Cardiac muscle cell (in vitro differentiated cells and primary cell): ENCODE measurements around the gene BEND6. TPM values are rescaled to one million over a fixed set of nuclear protein-coding genes. Genes with fewer than 3 reads are reported as not detected.
A peak's percentile ranks its signal among the peaks of the same experiment; 100 is the strongest.

Experiments used
- DNase-seq, 2 donors: peaks; one replicate each; pipeline versions ENCODE4 v3.0.0 to v3.0.0-alpha.2; 2010 to 2017; ENCODE audit warnings: low read depth in 1 of 2, low spot score in 1 of 2
- H3K27ac ChIP-seq: fragments of 200-600 bp; sonication (generic); 2 replicates; pipeline ENCODE4 v1.5.1; 2016
- H3K27me3 ChIP-seq: fragments of 200-600 bp; sonication (generic); 2 replicates; pipeline ENCODE4 v1.6.0; 2016; ENCODE audit warnings: control low read depth
- H3K36me3 ChIP-seq: fragments of 200-600 bp; sonication (generic); 2 replicates; pipeline ENCODE4 v1.5.1; 2016; ENCODE audit warnings: control low read depth
- H3K4me1 ChIP-seq: fragments of 200-600 bp; sonication (generic); 2 replicates; pipeline ENCODE4 v1.8.1; 2017; ENCODE audit warnings: low read depth, mild to moderate bottlenecking, mixed run types
- H3K4me3 ChIP-seq: fragments of 200-600 bp; sonication (generic); 2 replicates; pipeline ENCODE4 v1.5.1; 2016; ENCODE audit warnings: mild to moderate bottlenecking
- H3K9me3 ChIP-seq: fragments of 200-600 bp; sonication (generic); 2 replicates; pipeline ENCODE4 v1.5.1; 2017; ENCODE audit warnings: low read depth, mild to moderate bottlenecking, control low read depth
- polyA plus RNA-seq: library from polyadenylated mRNA; unstranded; fragments of >200 nt; fragmentation: Nextera tagmentation; extraction: Ambion mirVana; gene quantifications from 2 replicates; pipeline ENCODE4 v1.2.1, GENCODE V29; 2016
- total RNA-seq: library from RNA; depleted of rRNA; stranded (reverse); fragments of >200 nt; gene quantifications from 2 replicates; pipeline ENCODE4 v1.2.3, GENCODE V29; 2016
- TF ChIP-seq, protein P1 (sequence below): IDR thresholded peaks from 2 replicates; pipeline ENCODE4 v1.5.1; 2012; ENCODE audit warnings: low read depth, mild to moderate bottlenecking, low read length

Gene BEND6, protein sequence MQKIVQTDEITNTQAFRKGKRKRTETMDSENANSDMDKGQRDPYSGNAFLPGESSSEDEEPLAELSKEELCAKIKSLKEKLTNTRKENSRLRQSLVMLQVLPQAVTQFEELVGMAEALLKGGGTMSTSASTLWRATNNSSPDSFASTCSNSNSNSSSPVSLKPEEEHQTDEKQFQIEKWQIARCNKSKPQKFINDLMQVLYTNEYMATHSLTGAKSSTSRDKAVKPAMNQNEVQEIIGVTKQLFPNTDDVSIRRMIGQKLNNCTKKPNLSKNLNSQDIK
- 0.09 and 0.11 TPM in 2 replicates for total RNA-seq
- 0.65 and 0.84 TPM in 2 replicates for polyA plus RNA-seq

DNA sequence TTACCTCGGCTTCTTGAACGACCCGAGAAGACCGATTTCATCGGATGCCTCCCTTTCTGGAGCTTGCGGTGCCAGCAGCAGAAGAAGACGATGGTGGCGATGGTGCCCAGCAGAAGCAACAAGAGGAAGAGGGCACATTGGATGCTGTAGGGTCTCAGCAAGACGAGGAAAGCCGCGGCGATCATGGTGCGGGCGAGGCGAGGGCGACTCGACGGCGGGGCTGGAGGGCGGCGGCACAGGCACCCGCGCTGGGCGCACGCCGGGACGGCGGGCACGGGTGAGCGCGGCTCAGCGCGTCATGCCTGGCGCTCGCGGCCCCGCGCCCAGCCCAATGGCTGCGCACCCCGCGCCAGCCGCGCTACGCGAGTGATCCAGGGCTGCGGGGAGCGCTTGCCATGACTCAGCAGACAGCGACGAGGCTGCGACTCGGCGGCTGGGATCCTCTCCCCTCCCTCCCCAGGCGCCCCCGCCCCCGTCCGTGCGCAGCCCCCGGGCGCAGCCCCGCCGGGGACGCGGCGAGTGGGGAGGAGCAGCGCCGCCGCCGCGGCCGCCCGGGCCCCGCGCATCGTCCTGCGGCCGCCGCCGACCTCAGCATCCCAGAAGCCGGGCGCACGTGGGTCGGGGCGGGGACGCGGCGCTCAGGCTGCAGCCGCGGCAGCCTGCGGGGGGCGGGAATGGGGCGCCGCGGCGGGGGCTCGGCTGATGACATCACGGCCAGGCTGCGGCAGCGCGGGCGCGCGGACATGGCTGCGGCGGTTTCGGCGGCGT lies at the start of gene BEND6:
Gene BEND6, plus strand, starts transcription at position 705 of the 768 bp plus-strand sequence. CDS start 26,704 bp downstream, outside the sequence.
- H3K27ac ChIP-seq = no peak within 1 kb of the TSS
- peak within 1 kb of the TSS; percentile 40 for H3K4me3 ChIP-seq
- H3K27me3 ChIP-seq = peaks cover 66% of the 10 kb centered on the region
- DNase-seq = peak; percentile 62 to 88
- H3K36me3 ChIP-seq = no peaks in the 10 kb centered on the region
- H3K9me3 ChIP-seq = no peaks in the 10 kb centered on the region
- no peaks in the 10 kb centered on the region for H3K4me1 ChIP-seq
- TF ChIP-seq, protein P1, sequence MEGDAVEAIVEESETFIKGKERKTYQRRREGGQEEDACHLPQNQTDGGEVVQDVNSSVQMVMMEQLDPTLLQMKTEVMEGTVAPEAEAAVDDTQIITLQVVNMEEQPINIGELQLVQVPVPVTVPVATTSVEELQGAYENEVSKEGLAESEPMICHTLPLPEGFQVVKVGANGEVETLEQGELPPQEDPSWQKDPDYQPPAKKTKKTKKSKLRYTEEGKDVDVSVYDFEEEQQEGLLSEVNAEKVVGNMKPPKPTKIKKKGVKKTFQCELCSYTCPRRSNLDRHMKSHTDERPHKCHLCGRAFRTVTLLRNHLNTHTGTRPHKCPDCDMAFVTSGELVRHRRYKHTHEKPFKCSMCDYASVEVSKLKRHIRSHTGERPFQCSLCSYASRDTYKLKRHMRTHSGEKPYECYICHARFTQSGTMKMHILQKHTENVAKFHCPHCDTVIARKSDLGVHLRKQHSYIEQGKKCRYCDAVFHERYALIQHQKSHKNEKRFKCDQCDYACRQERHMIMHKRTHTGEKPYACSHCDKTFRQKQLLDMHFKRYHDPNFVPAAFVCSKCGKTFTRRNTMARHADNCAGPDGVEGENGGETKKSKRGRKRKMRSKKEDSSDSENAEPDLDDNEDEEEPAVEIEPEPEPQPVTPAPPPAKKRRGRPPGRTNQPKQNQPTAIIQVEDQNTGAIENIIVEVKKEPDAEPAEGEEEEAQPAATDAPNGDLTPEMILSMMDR = no peak

DNA sequence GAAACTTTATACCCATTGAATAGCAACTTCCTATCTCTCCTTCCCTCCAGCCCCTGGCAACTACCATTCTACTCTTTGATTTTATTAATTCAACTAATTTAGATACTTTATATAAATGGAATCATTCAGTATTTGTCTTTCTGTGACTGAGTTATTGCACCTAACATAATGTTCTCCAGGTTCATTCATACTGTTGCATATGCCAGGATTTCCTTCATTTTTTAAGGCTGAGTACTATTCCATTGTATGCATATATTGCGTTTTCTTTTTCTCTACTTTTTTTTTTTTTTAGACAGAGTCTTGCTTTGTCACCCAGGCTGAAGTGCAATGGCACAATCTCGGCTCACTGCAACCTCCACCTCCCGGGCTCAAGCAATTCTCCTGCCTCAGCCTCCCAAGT lies 49.5 kb upstream of the BEND6 start:
- DNase-seq = no peak
- H3K27ac ChIP-seq = no peak overlapping the region
- TF ChIP-seq, protein P1 = no peak
- no peaks in the 10 kb centered on the region for H3K36me3 ChIP-seq
- no peaks in the 10 kb centered on the region for H3K4me1 ChIP-seq
- no peaks in the 10 kb centered on the region for H3K27me3 ChIP-seq
- H3K9me3 ChIP-seq = no peaks in the 10 kb centered on the region
- no peak overlapping the region for H3K4me3 ChIP-seq

DNA sequence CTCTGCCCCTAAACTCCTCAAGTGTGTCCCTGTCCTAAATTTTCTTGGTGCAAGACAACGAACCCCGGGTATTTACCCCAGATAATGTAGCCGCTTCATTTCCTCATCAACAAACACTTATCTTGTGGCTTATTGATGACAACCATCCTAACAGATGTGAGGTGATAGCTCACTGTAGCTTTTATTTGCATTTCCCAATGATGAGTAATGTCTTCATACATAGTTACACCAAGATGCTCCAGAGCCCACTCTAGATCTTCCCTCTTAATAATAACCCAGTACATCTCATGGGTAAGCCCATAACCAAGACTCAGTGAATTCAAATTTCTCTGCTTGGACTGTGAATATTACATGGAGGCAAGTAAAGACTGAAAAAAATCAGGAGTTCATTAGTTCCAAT lies 48.2 kb upstream of the BEND6 start:
- H3K36me3 ChIP-seq = no peaks in the 10 kb centered on the region
- no peaks in the 10 kb centered on the region for H3K9me3 ChIP-seq
- no peaks in the 10 kb centered on the region for H3K27me3 ChIP-seq
- H3K27ac ChIP-seq = no peak overlapping the region
- no peaks in the 10 kb centered on the region for H3K4me1 ChIP-seq
- H3K4me3 ChIP-seq = no peak overlapping the region
- TF ChIP-seq, protein P1 = no peak
- DNase-seq = peak in 1 of 2 donors; percentile 17

DNA sequence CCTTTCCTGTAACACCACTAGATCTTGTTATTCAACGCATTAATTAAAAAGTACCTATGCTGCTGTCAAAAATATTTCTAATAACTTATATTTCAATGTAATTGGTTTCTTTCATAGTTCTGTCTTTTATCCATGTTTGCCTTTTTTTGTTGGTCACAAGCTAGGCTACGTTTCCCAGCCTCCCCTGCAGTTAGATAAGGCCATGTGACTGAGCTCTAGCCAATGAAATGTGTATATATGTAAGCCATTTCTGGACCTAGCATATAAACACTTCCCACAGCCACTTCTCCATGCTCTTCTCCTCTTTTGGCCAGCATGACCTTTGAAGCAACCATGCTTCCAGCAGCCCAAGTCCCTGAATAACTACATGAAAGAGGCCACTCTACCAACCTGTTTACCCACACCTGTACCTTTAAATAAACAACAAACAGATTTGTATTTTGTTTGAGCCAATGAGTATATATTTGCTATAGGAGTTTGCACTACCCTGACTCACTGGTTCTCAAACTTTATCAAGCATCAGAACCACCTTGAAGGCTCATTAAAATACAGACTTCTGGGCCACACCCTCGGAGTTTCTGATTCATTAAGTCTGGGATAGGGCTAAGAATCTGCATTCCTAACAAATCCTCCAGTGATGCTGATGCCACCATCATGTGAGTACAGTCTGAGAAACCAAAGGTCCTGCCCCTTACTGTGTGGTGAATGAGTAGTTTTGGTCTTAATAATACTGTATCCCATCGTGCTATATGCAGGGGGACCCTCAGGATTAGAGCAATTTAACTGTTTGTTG lies 45.6 kb upstream of the BEND6 start:
- Histone ChIP-seq H3K27ac (no peak overlapping the region), H3K36me3 (no peaks in the 10 kb centered on the region), H3K27me3 (no peaks in the 10 kb centered on the region), H3K9me3 (no peaks in the 10 kb centered on the region), H3K4me3 (no peak overlapping the region), H3K4me1 (no peaks in the 10 kb centered on the region)
- TF ChIP-seq, protein P1 = no peak
- DNase-seq = no peak

DNA sequence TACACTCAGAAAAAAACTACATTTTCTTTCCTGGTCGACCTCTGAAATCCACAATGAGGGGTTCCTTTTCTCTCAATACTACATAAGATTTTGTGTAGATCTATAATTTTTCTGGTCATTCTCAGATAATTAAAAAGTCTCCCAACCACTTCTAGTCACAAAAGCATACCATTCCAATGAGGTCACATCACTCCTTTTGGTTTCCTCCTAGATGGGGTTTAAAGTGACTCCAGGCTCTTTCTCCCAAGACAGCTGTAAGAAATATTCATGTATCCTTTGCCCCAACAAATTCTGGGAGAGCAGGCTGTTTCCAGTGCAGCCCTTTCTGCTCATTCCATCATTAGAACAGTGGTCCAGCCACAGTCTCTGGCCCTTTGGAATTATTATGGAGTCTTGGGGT lies 43.1 kb upstream of the BEND6 start:
- no peak overlapping the region for H3K27ac ChIP-seq
- no peaks in the 10 kb centered on the region for H3K4me1 ChIP-seq
- DNase-seq = peak in 1 of 2 donors; percentile 59
- H3K9me3 ChIP-seq = no peaks in the 10 kb centered on the region
- no peak overlapping the region for H3K4me3 ChIP-seq
- no peaks in the 10 kb centered on the region for H3K36me3 ChIP-seq
- no peaks in the 10 kb centered on the region for H3K27me3 ChIP-seq
- TF ChIP-seq, protein P1 = no peak
